OCI-LY7 (cell line): ENCODE data around the gene CWC25. TPM values are rescaled to one million over a fixed set of nuclear protein-coding genes. Genes with fewer than 3 reads are reported as not detected.

ENCODE experiments used
- BruUV-seq: library from RNA; stranded (reverse); fragments of 400-500 nt; replicated peaks from 2 replicates; lab custom pipeline; 2021; lab: Mats Ljungman, UMichigan
- CTCF ChIA-PET: fragments of 300-600 bp; sonication (Branson Sonifier 250); formaldehyde crosslinking; loops from one replicate; lab custom pipeline; 2022; ENCODE audit warnings: antibody characterized with exemption; ENCODE audit not compliant: unreplicated experiment; lab: Charles Lee
- POLR2A ChIA-PET: fragments of 300-600 bp; sonication (Branson Sonifier 250); formaldehyde crosslinking; loops from one replicate; lab custom pipeline; 2022; ENCODE audit warnings: antibody characterized with exemption; lab: Charles Lee
- DNase-seq: peaks from one replicate; pipeline ENCODE4 v3.0.0-alpha.2; 2015; ENCODE audit warnings: low spot score
- H2AFZ ChIP-seq: fragments of 200-600 bp; sonication (generic), shearing (Covaris generic); 2 replicates; pipeline ENCODE4 v1.6.1; 2014; ENCODE audit warnings: mild to moderate bottlenecking, antibody characterized with exemption, low read length, moderate library complexity
- H3K27ac ChIP-seq: fragments of 200-600 bp; sonication (generic); 2 replicates; pipeline ENCODE4 v1.5.1; 2014; ENCODE audit warnings: mixed run types, low read depth, mild to moderate bottlenecking, moderate library complexity, low read length, inconsistent platforms; ENCODE audit not compliant: poor library complexity, severe bottlenecking
- H3K36me3 ChIP-seq: fragments of 200-600 bp; sonication (generic); 2 replicates; pipeline ENCODE4 v1.6.1; 2014; ENCODE audit warnings: mild to moderate bottlenecking, antibody characterized with exemption, low read length, moderate library complexity, mixed read lengths; ENCODE audit not compliant: insufficient read depth
- H3K4me1 ChIP-seq: fragments of 200-600 bp; sonication (generic); 2 replicates; pipeline ENCODE4 v1.5.1; 2014; ENCODE audit warnings: mild to moderate bottlenecking, low read length; ENCODE audit not compliant: insufficient read depth, poor library complexity, severe bottlenecking
- H3K4me2 ChIP-seq: fragments of 200-600 bp; sonication (generic); 2 replicates; pipeline ENCODE4 v1.6.1; 2014; ENCODE audit warnings: mild to moderate bottlenecking, low read length
- H3K4me3 ChIP-seq: fragments of 200-600 bp; sonication (generic); 2 replicates; pipeline ENCODE4 v1.5.1; 2014; ENCODE audit warnings: mild to moderate bottlenecking, low read depth, low read length; ENCODE audit not compliant: poor library complexity, severe bottlenecking
- H3K79me2 ChIP-seq: fragments of 200-600 bp; sonication (generic); 2 replicates; pipeline ENCODE4 v1.6.1; 2016; ENCODE audit warnings: low read depth, mild to moderate bottlenecking, low read length, moderate library complexity, mixed read lengths; ENCODE audit not compliant: insufficient read depth
- H3K9me2 ChIP-seq: fragments of 200-600 bp; sonication (generic); 2 replicates; pipeline ENCODE4 v1.6.1; 2016; ENCODE audit warnings: mild to moderate bottlenecking, low read length, mixed read lengths; ENCODE audit not compliant: insufficient read depth
- H3K9me3 ChIP-seq: fragments of 200-600 bp; sonication (generic); 2 replicates; pipeline ENCODE4 v1.6.1; 2014; ENCODE audit warnings: mild to moderate bottlenecking, mixed run types, low read length, mixed read lengths
- H4K20me1 ChIP-seq: fragments of 200-600 bp; sonication (generic); 2 replicates; pipeline ENCODE4 v1.6.1; 2014; ENCODE audit warnings: mild to moderate bottlenecking, antibody characterized with exemption, low read length, moderate library complexity, mixed read lengths; ENCODE audit not compliant: insufficient read depth
- EZH2phosphoT487 ChIP-seq: fragments of 200-600 bp; sonication (generic); IDR thresholded peaks from 2 replicates; pipeline ENCODE4 v1.6.1; 2018; ENCODE audit warnings: low read depth, borderline replicate concordance, mild to moderate bottlenecking, mixed run types, antibody characterized with exemption, low read length, moderate library complexity, mixed read lengths
- intact Hi-C: fragments of 100-400 bp; cut with micrococcal nuclease; formaldehyde crosslinking; loops from one replicate; pipeline ENCODE4 v1.10.0; 2022; ENCODE audit not compliant: unreplicated experiment
- total RNA-seq, 2 experiments: library from RNA; depleted of rRNA in 1 of 2; stranded (reverse); fragments of >200 nt in 1 of 2; shearing (Covaris generic) in 1 of 2; gene quantifications; 2 replicates each; pipeline ENCODE4 v1.2.3, GENCODE V29; 2014 to 2022
- TF ChIP-seq, protein P1 (sequence below): fragments of 200-600 bp; sonication (generic); conservative IDR thresholded peaks from 2 replicates; pipeline ENCODE4 v1.5.1; 2014; ENCODE audit warnings: mild to moderate bottlenecking, antibody characterized with exemption, low read length, moderate library complexity, mixed read lengths

Gene CWC25
- total RNA-seq, 2 experiments from 2014 or later = 22.2 to 26.8 TPM

DNA sequence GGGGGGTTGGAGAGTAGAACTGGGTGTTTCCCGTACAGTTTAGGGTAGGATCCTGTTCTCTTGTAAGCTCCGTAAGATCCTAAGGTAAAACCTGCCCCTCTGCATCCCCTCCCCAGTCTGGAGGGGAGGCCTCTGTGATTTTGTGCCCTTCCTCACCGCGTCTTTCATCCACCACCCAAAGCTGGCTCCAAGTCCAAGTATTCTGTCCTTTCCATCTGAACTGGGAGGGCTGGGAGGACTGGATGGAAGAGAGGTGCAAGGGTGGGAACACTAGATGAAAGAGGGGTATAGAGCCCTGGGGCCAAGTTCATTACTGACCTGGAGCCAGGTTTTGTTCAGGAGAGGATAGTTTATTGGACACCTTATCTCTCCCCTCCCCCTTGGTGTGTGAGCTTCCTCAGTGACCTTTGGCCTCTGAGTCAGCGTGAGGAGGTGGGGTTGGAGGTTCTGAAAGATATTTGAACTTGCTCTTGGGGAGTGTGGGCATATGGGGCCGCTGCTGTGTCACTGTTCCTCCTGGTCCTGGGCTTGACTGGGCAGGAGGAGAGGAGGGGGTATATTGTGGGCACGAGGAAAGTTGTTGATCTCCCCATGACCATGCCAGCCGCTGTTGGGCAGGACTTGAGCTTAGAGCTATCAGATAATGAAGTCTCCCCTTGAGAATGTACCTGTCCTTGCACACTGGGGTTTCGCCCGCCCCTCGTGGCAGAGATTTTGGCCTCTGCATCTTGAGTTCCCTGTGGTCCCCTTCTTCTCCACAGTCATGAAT, 46.3 kb upstream of the CWC25 start:
- Histone ChIP-seq H3K36me3 (peaks cover 27% of the 10 kb centered on the region; the same call in 1 of the 2 replicates), H3K79me2 (peaks cover 59% of the 10 kb centered on the region), H4K20me1 (peaks cover 16% of the 10 kb centered on the region; the same call in 1 of the 2 replicates), H3K27ac (peak overlapping the region; percentile 91), H3K4me3 (peak overlapping the region; percentile 98), H2AFZ (no peak overlapping the region), H3K4me2 (peak overlapping the region; percentile 95), H3K9me3 (no peaks in the 10 kb centered on the region), H3K4me1 (peaks cover 61% of the 10 kb centered on the region), H3K9me2 (no peaks in the 10 kb centered on the region)
- BruUV-seq = no TSS peak
- intact Hi-C loops = loop anchor here (2.0 to 10.0 kb wide), 2 partner anchors 37 to 63 kb away; no protein-coding TSS in a partner anchor
- ChIA-PET CTCF (interaction anchor here (0.5 kb wide), 1 partner anchor 44 kb away, joined by 3 read pairs; no protein-coding TSS in a partner anchor), POLR2A (interaction anchor here (0.6 to 5.5 kb wide), 9 partner anchors 9 to 386 kb away, joined by 3 to 56 read pairs (median 4); partner anchors contain the start of genes LASP1NB and RPL23)
- peak; percentile 73 for DNase-seq
- no peak for TF ChIP-seq EZH2phosphoT487
- TF ChIP-seq, protein P1, sequence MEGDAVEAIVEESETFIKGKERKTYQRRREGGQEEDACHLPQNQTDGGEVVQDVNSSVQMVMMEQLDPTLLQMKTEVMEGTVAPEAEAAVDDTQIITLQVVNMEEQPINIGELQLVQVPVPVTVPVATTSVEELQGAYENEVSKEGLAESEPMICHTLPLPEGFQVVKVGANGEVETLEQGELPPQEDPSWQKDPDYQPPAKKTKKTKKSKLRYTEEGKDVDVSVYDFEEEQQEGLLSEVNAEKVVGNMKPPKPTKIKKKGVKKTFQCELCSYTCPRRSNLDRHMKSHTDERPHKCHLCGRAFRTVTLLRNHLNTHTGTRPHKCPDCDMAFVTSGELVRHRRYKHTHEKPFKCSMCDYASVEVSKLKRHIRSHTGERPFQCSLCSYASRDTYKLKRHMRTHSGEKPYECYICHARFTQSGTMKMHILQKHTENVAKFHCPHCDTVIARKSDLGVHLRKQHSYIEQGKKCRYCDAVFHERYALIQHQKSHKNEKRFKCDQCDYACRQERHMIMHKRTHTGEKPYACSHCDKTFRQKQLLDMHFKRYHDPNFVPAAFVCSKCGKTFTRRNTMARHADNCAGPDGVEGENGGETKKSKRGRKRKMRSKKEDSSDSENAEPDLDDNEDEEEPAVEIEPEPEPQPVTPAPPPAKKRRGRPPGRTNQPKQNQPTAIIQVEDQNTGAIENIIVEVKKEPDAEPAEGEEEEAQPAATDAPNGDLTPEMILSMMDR = peak; percentile 53

DNA sequence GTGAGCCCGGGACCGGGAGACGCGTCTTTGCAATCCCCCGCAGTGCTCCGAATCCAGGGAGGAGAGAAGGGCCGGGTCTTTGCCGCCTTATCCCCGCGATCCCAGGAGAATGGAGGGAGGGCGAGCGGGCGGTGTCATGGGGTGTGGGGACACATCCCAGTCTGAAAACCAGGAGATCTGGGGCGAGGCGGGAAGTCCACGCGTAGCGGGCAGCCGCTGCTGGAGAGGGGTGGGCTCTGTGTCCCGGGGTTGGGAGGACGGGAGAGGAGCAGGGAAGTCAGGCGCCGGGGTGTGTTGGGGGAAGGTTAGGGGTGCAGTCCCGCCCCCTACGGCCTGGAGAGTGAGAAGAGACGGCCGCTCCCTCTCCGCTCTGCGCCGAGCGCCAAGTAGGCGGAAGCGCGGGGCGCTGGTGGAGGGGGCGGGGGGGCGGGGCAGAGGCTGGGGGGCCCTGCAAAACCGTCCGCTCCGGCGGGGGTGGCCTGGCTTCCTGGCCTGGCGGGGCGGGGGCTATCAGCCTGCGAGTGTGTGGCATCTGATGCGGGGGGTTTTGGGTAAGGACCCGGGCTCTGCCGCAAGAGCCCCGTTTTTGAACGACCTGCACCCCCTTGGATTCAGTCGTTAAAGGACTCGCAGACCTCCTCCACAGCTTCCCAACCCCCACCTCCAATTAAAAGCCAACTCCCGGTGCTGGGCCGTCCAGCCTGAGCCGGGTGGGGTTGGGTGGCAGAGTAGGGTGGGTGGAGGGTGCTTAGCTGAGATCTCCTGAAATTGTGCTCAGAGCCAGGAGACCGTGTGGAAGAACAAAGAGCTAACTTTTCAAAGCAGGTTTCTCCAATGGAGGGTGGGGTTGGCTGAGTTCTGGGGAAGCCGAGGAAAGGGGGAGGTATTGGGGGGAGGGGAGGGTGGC, 45.4 kb upstream of the CWC25 start:
- Histone ChIP-seq H2AFZ (peak overlapping the region; percentile 24; the same call in 1 of the 2 replicates), H3K9me2 (no peaks in the 10 kb centered on the region), H3K4me3 (peak overlapping the region; percentile 98), H3K36me3 (peaks cover 27% of the 10 kb centered on the region; the same call in 1 of the 2 replicates), H4K20me1 (peaks cover 16% of the 10 kb centered on the region; the same call in 1 of the 2 replicates), H3K4me2 (peak overlapping the region; percentile 95), H3K79me2 (peaks cover 54% of the 10 kb centered on the region), H3K4me1 (peaks cover 65% of the 10 kb centered on the region), H3K9me3 (no peaks in the 10 kb centered on the region), H3K27ac (peak overlapping the region; percentile 91)
- ChIA-PET POLR2A (interaction anchor here (0.6 to 5.5 kb wide), 10 partner anchors 10 to 385 kb away, joined by 3 to 56 read pairs (median 4); partner anchors contain the start of genes LASP1NB, PIP4K2B and RPL23), CTCF (interaction anchor here (0.5 to 0.7 kb wide), 3 partner anchors 28 to 304 kb away, joined by 3 to 4 read pairs (median 3); no protein-coding TSS in a partner anchor)
- TF ChIP-seq, protein P1 = no peak
- no peak for TF ChIP-seq EZH2phosphoT487
- no TSS peak for BruUV-seq
- intact Hi-C loops = loop anchor here (2.0 to 10.0 kb wide), 2 partner anchors 38 to 64 kb away; no protein-coding TSS in a partner anchor
- DNase-seq = peak; percentile 84
